HEK293T (cell line): Measurements from ENCODE around the gene LRRC73.

Experiments used
- FOXM1 ChIP-seq: fragments of 450-650 bp; IDR thresholded peaks from 2 replicates; pipeline ENCODE4 v1.6.1; 2017; ENCODE audit warnings: mild to moderate bottlenecking, borderline replicate concordance
- L3MBTL2 ChIP-seq: fragments of 450-650 bp; conservative IDR thresholded peaks from 2 replicates; pipeline ENCODE4 v1.6.1; 2016; ENCODE audit warnings: mild to moderate bottlenecking
- NFRKB ChIP-seq: fragments of 450-650 bp; IDR thresholded peaks from 2 replicates; pipeline ENCODE4 v1.6.1; 2016; ENCODE audit warnings: mild to moderate bottlenecking, moderate library complexity
- SUZ12 ChIP-seq: fragments of 450-650 bp; IDR thresholded peaks from 2 replicates; pipeline ENCODE4 v1.6.1; 2016; ENCODE audit warnings: mild to moderate bottlenecking

GRCh38 chr6:43521836-43522235 lies 11.7 kb upstream of the LRRC73 start:
- TF ChIP-seq SUZ12 (no peak), L3MBTL2 (no peak), NFRKB (no peak), FOXM1 (no peak)
